Posterior vena cava (tissue), 2 donors: ENCODE results near the gene RNU1-3. TPM values are rescaled to one million over a fixed set of nuclear protein-coding genes. Genes with fewer than 3 reads are reported as not detected.
"Not testable (repeated sequence)": the region's sequence is repeated elsewhere in the genome, so short reads cannot be mapped to it uniquely, and the experiment has no call there.

Source experiments
- DNase-seq: peaks from one replicate; pipeline ENCODE4 v3.0.0-alpha.2; 2020; ENCODE audit warnings: low spot score
- intact Hi-C, 2 donors: fragments of 100-400 bp; cut with DNase I; formaldehyde crosslinking; loops; one replicate each; pipeline versions ENCODE4 v1.14.1 to v1.14.2; 2022 to 2023
- long read RNA-seq, 2 donors: library from polyadenylated mRNA; unstranded; transcript quantifications; one replicate each; pipeline ENCODE4 v2.0.0, GENCODE V29; 2020 to 2021
- total RNA-seq, 2 donors: library from RNA; stranded (reverse); fragmentation: NEBNext Ultra II Directional; extraction: Animal tissue kit (Norgen Biotek cat#: 25700); gene quantifications; one replicate each; pipeline ENCODE4 v1.2.1, GENCODE V29; 2021
- donor health status: DM: yes; HTN: yes; CAD: no.
- donor health status: DM: yes; HTN: yes; CAD: no.

RNU1-3 gene
- total RNA-seq = over 10,000 TPM; 12,584 to 18,986 TPM
- long read RNA-seq, donor 1 = 0 reads
- long read RNA-seq, donor 2 = 0 reads

DNA sequence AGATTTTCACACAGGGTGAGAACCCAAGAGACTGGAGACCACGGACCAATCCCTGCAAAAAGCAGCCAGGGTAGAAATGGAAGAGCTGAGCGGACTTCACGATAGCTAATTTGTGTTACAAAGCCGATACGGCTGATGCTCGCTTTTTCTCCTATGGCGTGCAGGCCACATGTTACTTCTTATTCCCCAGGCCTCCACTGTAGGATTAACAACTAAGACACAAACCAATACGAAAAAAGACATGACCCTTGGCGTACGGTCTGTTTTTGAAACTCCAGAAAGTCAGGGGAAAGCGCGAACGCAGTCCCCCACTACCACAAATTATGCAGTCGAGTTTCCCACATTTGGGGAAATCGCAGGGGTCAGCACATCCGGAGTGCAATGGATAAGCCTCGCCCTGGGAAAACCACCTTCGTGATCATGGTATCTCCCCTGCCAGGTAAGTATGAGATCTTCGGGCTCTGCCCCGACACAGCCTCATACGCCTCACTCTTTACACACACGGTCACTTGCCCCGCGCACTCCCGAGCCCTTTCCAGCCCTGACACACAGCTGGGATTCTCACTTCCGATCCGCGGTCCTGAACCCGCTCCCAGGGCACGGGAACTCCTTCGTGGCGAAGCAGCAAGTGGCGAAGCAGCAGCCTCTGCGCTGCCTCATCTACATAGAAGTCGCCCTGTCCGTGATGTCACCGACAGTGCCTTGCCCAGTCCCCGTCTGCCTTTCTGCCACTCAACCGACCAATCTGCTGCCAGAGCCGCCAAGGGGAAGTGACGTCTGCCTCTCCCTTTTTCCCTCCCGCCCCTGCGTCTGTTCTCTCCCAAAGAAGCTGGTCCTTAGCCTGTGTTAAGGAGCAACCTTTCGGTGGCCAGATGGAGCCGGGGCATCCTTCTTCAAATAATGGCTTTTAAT lies at the start of gene RNU1-3:
TSS of gene RNU1-3 (minus strand) at position 447 of the 912 bp plus-strand sequence.
- DNase-seq = not testable (repeated sequence)

GRCh38 chr1:16713480-16713879 lies 46.7 kb upstream of the RNU1-3 start:
- DNase-seq, intact Hi-C loops: not testable (repeated sequence)

More for the DNA sequence above, at the start of gene RNU1-3:
- intact Hi-C loops = not testable (repeated sequence)

GRCh38 chr1:16712984-16713383 lies 46.2 kb upstream of the RNU1-3 start:
- not testable (repeated sequence) for DNase-seq

GRCh38 chr1:16712582-16712981 lies 45.8 kb upstream of the RNU1-3 start:
- intact Hi-C loops, DNase-seq: not testable (repeated sequence)

More at GRCh38 chr1:16712984-16713383, 46.2 kb upstream of the RNU1-3 start:
- intact Hi-C loops = not testable (repeated sequence)

DNA sequence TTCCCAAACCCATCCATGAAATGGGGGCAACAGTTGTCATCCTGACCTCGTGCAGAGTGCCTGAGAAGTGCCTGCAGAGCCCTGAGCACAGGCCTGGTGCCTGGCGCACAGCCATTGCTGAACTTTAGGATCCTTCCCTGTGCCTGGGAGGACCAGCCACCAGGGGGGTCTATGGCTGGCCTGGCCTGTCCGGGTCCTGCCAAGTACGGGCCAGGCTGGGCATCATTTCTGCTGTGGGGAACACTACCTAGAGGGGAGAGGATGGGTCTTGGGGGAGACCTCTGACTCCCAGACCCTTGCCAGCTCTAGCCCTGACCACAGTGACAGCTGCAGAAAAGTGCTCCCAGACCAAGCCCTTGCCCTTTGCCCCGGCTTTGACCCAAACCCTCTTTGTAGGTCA lies 45.4 kb upstream of the RNU1-3 start:
- DNase-seq = peak; percentile 76
- intact Hi-C loops = not testable (repeated sequence)

GRCh38 chr1:16710618-16711017 lies 43.9 kb upstream of the RNU1-3 start:
- intact Hi-C loops = not testable (repeated sequence)
- DNase-seq = peak; percentile 80

GRCh38 chr1:16709659-16710087 lies 42.9 kb upstream of the RNU1-3 start:
- peak; percentile 75 for DNase-seq
- intact Hi-C loops = not testable (repeated sequence)

DNA sequence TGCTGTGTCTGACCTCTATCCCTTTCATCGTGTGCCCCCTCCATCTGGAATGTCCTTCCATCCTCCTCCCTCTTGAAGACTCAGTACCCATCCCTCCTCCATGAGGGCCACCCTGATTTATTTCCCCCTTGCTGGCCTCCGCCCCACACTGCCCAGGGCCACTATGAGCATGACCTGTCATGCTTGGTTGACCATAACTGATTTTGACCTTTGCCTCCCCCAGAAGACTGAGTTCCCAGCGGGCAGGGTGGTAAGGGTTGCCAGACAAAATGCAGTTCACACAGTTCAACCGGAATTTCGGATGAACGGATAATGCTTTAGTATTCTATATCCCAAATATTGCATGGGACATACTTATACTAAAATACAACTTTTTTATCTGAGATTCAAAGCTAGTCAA lies 42.0 kb upstream of the RNU1-3 start:
- intact Hi-C loops, DNase-seq: not testable (repeated sequence)

DNA sequence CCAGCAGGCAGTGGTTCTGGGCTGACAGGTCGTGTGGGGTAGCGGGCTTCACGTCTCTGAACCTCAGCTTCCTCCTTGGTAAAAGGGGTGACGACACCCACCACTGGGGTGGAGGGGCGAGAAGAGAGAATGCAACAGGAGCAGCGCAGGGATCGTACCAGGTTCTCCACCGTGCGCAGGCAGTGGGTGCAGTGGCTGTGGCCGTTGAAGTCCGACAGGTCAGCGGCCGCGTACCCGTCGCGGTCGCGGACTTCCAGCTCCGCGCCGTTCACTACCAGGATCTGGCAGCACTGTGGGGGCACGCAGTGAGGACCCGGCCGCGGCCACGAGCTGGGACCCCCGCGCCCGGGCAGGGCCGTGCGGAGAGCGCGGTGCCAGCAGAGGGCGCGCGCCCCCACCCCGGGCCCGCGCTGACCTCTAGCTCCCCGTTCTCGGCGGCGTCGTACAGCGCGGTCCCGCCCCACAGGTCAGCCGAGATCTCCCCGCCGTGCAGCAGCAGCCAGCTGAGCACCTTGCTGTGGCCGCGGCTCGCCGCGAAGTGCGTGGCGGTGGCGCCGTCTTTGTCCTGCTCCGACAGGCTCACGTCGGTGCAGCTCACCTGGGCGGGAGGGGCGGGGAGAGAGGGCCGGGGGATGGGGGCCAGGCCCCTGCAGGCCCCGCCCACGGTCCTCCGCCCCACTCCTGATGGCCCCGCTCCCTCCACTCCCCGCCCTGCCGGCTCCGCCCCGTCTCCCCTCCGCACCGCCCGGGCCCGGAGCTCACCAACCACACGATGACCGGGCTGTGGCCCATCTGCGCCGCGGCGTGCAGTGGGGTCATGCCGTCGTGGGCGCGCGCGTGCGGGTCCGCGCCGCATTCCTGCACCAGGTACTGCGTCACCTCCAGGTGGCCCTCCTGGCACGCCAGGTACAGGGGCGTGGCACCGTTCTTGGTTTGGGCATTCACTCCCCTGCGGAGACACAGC lies 40.7 kb upstream of the RNU1-3 start:
- DNase-seq, intact Hi-C loops: not testable (repeated sequence)

- DNase-seq, intact Hi-C loops: not testable (repeated sequence)
These were observed 39.6 kb upstream of the RNU1-3 start for GRCh38 chr1:16706302-16706701.

GRCh38 chr1:16704502-16705100 lies 37.9 kb upstream of the RNU1-3 start:
- DNase-seq, intact Hi-C loops: not testable (repeated sequence)

DNA sequence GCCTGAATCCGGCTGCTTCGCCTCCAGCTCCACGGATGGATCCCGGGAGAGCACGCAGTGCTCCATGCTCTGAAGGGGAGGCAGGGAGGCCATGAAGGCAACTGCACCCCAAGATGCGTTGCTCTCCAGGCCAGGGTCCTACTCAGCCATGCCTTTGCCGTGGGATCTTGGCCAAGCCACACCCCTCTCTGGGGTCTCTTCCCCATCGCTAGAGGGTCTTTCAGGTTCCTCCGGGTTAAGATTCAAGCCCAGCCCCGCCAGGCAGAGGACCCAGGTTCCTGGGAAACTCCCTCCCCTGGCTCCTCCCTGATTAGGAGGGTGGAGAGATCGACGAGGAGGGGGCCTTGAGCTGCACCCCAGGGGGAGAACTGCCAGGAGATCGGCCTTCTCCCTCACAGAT lies 37.3 kb upstream of the RNU1-3 start:
- DNase-seq = not testable (repeated sequence)

DNA sequence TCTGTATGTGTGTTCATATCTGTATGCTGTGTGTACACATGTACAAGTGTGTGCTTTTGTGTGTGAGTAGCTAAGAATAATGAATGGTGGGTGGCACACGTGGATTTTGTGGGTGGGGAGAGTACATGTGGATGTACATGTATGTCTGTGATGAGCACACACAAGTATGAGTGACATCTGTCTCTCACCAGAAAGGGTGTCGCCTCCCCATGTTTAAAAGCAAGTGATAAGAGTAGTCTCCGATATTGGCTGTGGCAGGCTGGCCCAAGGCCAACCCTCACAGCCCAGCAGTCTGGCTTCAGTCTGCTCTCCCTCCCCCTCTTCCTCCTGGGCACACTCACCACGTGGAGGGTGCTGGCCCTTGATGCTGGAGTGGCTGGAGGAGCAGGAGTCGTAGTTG lies 36.9 kb upstream of the RNU1-3 start:
- DNase-seq, intact Hi-C loops: not testable (repeated sequence)

More for the DNA sequence above, 37.3 kb upstream of the RNU1-3 start:
- intact Hi-C loops = not testable (repeated sequence)

GRCh38 chr1:16703141-16703540 lies 36.4 kb upstream of the RNU1-3 start:
- intact Hi-C loops, DNase-seq: not testable (repeated sequence)

DNA sequence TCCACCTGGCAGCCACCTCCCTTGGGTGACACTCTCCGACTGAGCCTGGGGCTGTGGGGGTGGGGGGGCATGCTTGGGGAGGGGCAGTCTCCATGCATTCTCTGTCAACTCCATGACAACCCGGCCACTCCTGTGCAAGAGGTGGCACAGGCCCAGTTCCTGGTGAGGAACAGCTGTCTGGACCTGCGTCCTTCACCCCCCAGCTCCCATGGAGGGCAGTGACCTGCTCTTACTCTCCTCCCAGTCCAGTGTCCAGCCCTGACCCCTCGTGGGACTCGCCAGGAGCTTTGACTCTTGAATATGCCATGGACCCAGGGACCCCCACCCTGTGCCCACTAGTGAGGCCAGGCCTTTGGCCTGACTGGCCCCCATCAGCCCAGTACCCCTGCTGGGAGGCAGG lies 35.5 kb upstream of the RNU1-3 start:
- DNase-seq, intact Hi-C loops: not testable (repeated sequence)

DNA sequence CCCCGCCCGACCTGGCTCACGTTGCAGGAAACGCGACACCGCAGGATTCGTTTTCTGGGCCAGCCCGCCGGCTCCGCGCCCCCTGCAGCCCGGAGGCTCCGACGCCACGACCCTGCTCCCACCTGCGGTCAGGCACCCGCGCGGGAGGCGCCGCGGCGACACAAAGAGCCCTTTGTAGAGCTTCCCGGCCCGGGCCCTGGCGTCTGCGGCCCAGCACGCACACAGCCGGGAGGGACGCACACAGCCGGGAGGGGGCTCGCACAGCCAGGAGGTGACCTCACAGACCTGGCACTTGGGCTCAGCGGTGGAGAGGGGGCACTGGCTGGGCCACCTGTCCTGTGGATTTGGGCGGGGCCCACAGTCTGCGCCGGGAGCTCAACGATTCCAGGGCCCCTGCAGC lies 34.4 kb upstream of the RNU1-3 start:
- intact Hi-C loops, DNase-seq: not testable (repeated sequence)

DNA sequence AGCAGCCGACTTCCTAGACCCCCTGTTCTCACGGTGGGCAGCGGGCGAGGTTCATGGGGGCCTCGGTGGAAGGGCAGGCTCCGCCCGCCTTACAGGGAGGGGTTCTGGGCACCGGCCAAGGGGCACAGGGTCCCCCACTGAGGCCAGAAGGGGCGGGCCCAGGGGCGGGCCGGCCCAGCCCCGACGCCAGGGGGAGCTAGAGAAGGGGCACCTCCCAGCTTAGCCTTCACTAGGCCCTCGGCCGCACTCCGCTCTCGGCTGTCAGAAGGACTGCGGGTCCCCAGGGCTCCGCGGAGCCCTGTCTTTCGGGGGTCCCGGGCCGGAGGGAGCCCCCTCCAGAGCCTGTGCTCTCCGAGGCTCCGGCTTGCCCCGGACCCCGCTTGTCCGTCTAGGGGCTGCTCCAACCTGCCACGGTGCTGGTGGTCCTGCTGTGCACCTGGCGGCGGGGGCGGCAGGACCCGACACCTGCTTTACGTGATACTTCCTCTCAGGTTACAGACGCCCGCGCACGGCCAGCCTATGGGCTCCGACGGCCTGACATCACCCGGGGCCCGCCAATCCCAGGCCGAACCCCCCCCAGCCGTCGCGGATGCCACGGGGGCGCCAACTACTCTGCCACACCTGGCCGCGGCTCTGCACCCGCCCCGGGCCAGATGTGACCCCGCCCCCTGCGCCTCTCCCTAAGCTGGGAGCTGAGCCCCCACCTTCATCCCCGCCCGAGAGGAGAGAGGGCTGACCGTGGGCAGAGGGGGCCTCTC lies 33.6 kb upstream of the RNU1-3 start:
- intact Hi-C loops, DNase-seq: not testable (repeated sequence)

GRCh38 chr1:16699440-16699839 lies 32.7 kb upstream of the RNU1-3 start:
- intact Hi-C loops, DNase-seq: not testable (repeated sequence)
